ENCODE measurements around the gene EMP1. TPM values are rescaled to one million over a fixed set of nuclear protein-coding genes. Genes with fewer than 3 reads are reported as not detected.

Gene EMP1
- total and polyA plus RNA-seq, 2 donors (not counting 3 experiments of a cell fraction or from before 2014, with no cell fraction given): 265 to 528 TPM

GRCh38 chr12:13230500-13230899 lies 34.0 kb downstream of the EMP1 start:
- Histone ChIP-seq H3K4me1 (ENCODE audit: control insufficient read depth, extremely low read depth, insufficient read depth, low read length) (peaks cover 3% of the 10 kb centered on the region), H3K4me2 (ENCODE audit: insufficient read depth, low read length) (no peak overlapping the region), H3K4me3 (replicated peaks in 1 of 3; ENCODE audit: insufficient read depth in 1 of 3, low read depth in 1 of 3, low read length in 3 of 3) (no peak overlapping the region), H3K9ac (replicated peaks; ENCODE audit: extremely low read depth, insufficient read depth, low read length) (no peak overlapping the region), H3K79me2 (ENCODE audit: control insufficient read depth, insufficient read depth, low read length) (no peaks in the 10 kb centered on the region), H3K27me3 (ENCODE audit: control insufficient read depth in 2 of 2, insufficient read depth in 2 of 2, low read length in 2 of 2) (no peaks in the 10 kb centered on the region), H2AFZ (ENCODE audit: low read depth, low read length) (no peak overlapping the region), H3K27ac (ENCODE audit: insufficient read depth, low read depth, low read length) (no peak overlapping the region), H3K36me3 (ENCODE audit: control insufficient read depth in 2 of 2, extremely low read depth in 1 of 2, insufficient read depth in 2 of 2, low read length in 2 of 2) (no peaks in the 10 kb centered on the region), H4K20me1 (replicated peaks; ENCODE audit: control insufficient read depth, extremely low read depth, insufficient read depth, low read length) (no peaks in the 10 kb centered on the region), H3K9me1 (replicated peaks; ENCODE audit: control insufficient read depth, extremely low read depth, insufficient read depth, low read length) (no peaks in the 10 kb centered on the region), H3K9me3 (replicated peaks; ENCODE audit: control insufficient read depth, insufficient read depth, low read length) (no peaks in the 10 kb centered on the region)
- POLR2A ChIA-PET: no interaction called here
- dilution Hi-C loops (cut with MboI; ENCODE audit: extremely low pct_ligation_motif_present, low sequenced_read_pairs): no loop called here
- no TSS peak for BruUV-seq (replicated peaks)
- intact Hi-C loops (cut with micrococcal nuclease): loop anchor here (5.0 kb wide), 1 partner anchor 393 kb away; no protein-coding TSS in a partner anchor
- no peak for DNase-seq (ENCODE audit: low read depth, low spot score)
- CTCF ChIA-PET: no interaction called here
- TF ChIP-seq, protein P1, sequence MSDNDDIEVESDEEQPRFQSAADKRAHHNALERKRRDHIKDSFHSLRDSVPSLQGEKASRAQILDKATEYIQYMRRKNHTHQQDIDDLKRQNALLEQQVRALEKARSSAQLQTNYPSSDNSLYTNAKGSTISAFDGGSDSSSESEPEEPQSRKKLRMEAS (IDR thresholded peaks at IDR 0.05; ENCODE audit: insufficient read depth, insufficient read length): no peak
- TF ChIP-seq MYC (IDR thresholded peaks at IDR 0.05; ENCODE audit: low read depth, low read length) (no peak), EZH2 (IDR thresholded peaks at IDR 0.05; ENCODE audit: borderline replicate concordance, low read depth, low read length, severe bottlenecking) (no peak), POLR2AphosphoS5 (IDR thresholded peaks at IDR 0.05; ENCODE audit: insufficient read depth, low read depth, low read length) (no peak), GATA2 (IDR thresholded peaks at IDR 0.05; ENCODE audit: insufficient read depth, insufficient read length, low read depth, low read length) (no peak), JUN (IDR thresholded peaks at IDR 0.05; ENCODE audit: borderline replicate concordance, insufficient read depth, insufficient read length, low read depth) (no peak), FOS (IDR thresholded peaks at IDR 0.05; ENCODE audit: borderline replicate concordance, insufficient read depth, low read length) (no peak), POLR2A (IDR thresholded peaks at IDR 0.05; ENCODE audit: low read depth, low read length) (no peak)
- TF ChIP-seq, protein P2, sequence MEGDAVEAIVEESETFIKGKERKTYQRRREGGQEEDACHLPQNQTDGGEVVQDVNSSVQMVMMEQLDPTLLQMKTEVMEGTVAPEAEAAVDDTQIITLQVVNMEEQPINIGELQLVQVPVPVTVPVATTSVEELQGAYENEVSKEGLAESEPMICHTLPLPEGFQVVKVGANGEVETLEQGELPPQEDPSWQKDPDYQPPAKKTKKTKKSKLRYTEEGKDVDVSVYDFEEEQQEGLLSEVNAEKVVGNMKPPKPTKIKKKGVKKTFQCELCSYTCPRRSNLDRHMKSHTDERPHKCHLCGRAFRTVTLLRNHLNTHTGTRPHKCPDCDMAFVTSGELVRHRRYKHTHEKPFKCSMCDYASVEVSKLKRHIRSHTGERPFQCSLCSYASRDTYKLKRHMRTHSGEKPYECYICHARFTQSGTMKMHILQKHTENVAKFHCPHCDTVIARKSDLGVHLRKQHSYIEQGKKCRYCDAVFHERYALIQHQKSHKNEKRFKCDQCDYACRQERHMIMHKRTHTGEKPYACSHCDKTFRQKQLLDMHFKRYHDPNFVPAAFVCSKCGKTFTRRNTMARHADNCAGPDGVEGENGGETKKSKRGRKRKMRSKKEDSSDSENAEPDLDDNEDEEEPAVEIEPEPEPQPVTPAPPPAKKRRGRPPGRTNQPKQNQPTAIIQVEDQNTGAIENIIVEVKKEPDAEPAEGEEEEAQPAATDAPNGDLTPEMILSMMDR (IDR thresholded peaks at IDR 0.05; ENCODE audit: extremely low read depth in 1 of 2, insufficient read depth in 1 of 2, low read depth in 1 of 2, low read length in 2 of 2): no peak
- no peak for FAIRE-seq

Data from endothelial cell of umbilical vein (primary cell).